WTC11 (cell line): ENCODE data around the gene PCDHA5. TPM values are rescaled to one million over a fixed set of nuclear protein-coding genes. Genes with fewer than 3 reads are reported as not detected.

Experiments used
- ATAC-seq: fragments of 200-7000 bp; cut with Tn5 transposase; 2 replicates; pipeline ENCODE4 v1.10.0; 2021; ENCODE audit warnings: mild to moderate bottlenecking, moderate library complexity
- CTCF ChIA-PET: fragments of 300-600 bp; sonication (Branson Sonifier 250); formaldehyde crosslinking; loops from one replicate; lab custom pipeline; 2021; ENCODE audit warnings: antibody characterized with exemption; lab: Charles Lee
- POLR2A ChIA-PET: fragments of 350-600 bp; sonication (Branson Sonifier 250); formaldehyde crosslinking; loops from one replicate; lab custom pipeline; 2021; ENCODE audit warnings: antibody characterized with exemption; lab: Charles Lee
- DNase-seq: peaks from one replicate; pipeline ENCODE4 v3.0.0; 2021; ENCODE audit warnings: low spot score
- H3K27ac Mint-ChIP-seq: 2 replicates; pipeline ENCODE4 v1.8.0; 2021; ENCODE audit warnings: mixed read lengths
- H3K27me3 Mint-ChIP-seq: 2 replicates; pipeline ENCODE4 v1.8.0; 2021; ENCODE audit warnings: low read depth, mild to moderate bottlenecking, moderate library complexity, mixed read lengths
- H3K36me3 Mint-ChIP-seq: 2 replicates; pipeline ENCODE4 v1.8.0; 2021; ENCODE audit warnings: mixed read lengths
- H3K4me1 Mint-ChIP-seq: 2 replicates; pipeline ENCODE4 v1.8.0; 2022; ENCODE audit warnings: mixed read lengths
- H3K4me3 Mint-ChIP-seq: 2 replicates; pipeline ENCODE4 v1.8.0; 2021; ENCODE audit warnings: mild to moderate bottlenecking, moderate library complexity, mixed read lengths
- H3K9me3 Mint-ChIP-seq: 2 replicates; pipeline ENCODE4 v1.8.0; 2021; ENCODE audit warnings: mixed read lengths
- AFF4 ChIP-seq: sonication (generic); formaldehyde crosslinking; IDR thresholded peaks from 2 replicates; pipeline ENCODE4 v1.8.1; 2023; ENCODE audit warnings: mild to moderate bottlenecking, missing genetic modification reagents, borderline replicate concordance
- ATF3 ChIP-seq: sonication (generic); formaldehyde crosslinking; conservative IDR thresholded peaks from 2 replicates; pipeline ENCODE4 v1.8.1; 2022; ENCODE audit warnings: mild to moderate bottlenecking, missing genetic modification reagents
- CREM ChIP-seq: sonication (generic); formaldehyde crosslinking; IDR thresholded peaks from 2 replicates; pipeline ENCODE4 v1.8.1; 2022; ENCODE audit warnings: mild to moderate bottlenecking, missing genetic modification reagents, moderate library complexity
- CTCF ChIP-seq: fragments of 200-600 bp; IDR thresholded peaks from 2 replicates; pipeline ENCODE4 v1.8.0; 2022; ENCODE audit warnings: antibody characterized with exemption
- E2F4 ChIP-seq: sonication (generic); formaldehyde crosslinking; IDR thresholded peaks from 2 replicates; pipeline ENCODE4 v1.8.1; 2022; ENCODE audit warnings: low read depth, mild to moderate bottlenecking, moderate library complexity, missing genetic modification reagents, borderline replicate concordance
- GTF2I ChIP-seq: fragments of 250-450 bp; sonication (Bioruptor Pico); conservative IDR thresholded peaks from 2 replicates; pipeline ENCODE4 v1.4.0; 2021; ENCODE audit warnings: mild to moderate bottlenecking
- HMGA2 ChIP-seq: fragments of 250-450 bp; sonication (Bioruptor Pico); IDR thresholded peaks from 2 replicates; pipeline ENCODE4 v1.4.0; 2021; ENCODE audit warnings: mild to moderate bottlenecking, moderate library complexity
- HMGXB4 ChIP-seq: sonication (generic); formaldehyde crosslinking; IDR thresholded peaks from 2 replicates; pipeline ENCODE4 v1.8.1; 2023; ENCODE audit warnings: mild to moderate bottlenecking, moderate library complexity, missing genetic modification reagents
- MAX ChIP-seq: sonication (generic); formaldehyde crosslinking; IDR thresholded peaks from 2 replicates; pipeline ENCODE4 v1.8.0; 2022; ENCODE audit warnings: mild to moderate bottlenecking, missing genetic modification reagents
- MYBL2 ChIP-seq: sonication (generic); formaldehyde crosslinking; IDR thresholded peaks from 2 replicates; pipeline ENCODE4 v1.8.1; 2023; ENCODE audit warnings: mild to moderate bottlenecking, moderate library complexity, missing genetic modification reagents
- PREB ChIP-seq: sonication (generic); formaldehyde crosslinking; IDR thresholded peaks from 2 replicates; pipeline ENCODE4 v1.8.1; 2022; ENCODE audit warnings: mild to moderate bottlenecking, missing genetic modification reagents, moderate library complexity, borderline replicate concordance
- TP53 ChIP-seq: sonication (generic); formaldehyde crosslinking; IDR thresholded peaks from 2 replicates; pipeline ENCODE4 v1.8.1; 2023; ENCODE audit warnings: mild to moderate bottlenecking, missing genetic modification reagents
- ZBTB43 ChIP-seq: sonication (generic); formaldehyde crosslinking; IDR thresholded peaks from 2 replicates; pipeline ENCODE4 v1.8.1; 2023; ENCODE audit warnings: mild to moderate bottlenecking, missing genetic modification reagents
- ZNF317 ChIP-seq: sonication (generic); formaldehyde crosslinking; IDR thresholded peaks from 2 replicates; pipeline ENCODE4 v1.8.1; 2023; ENCODE audit warnings: low read depth, mild to moderate bottlenecking, moderate library complexity, missing genetic modification reagents, borderline replicate concordance
- ZNF416 ChIP-seq: fragments of 250-450 bp; sonication (Bioruptor Pico); IDR thresholded peaks from 2 replicates; pipeline ENCODE4 v1.9.0; 2021; ENCODE audit warnings: mild to moderate bottlenecking, inconsistent platforms
- total RNA-seq: library from RNA; stranded (reverse); gene quantifications from 3 replicates; pipeline ENCODE4 v1.2.3, GENCODE V29; 2021

PCDHA5 gene
- total RNA-seq, 1 experiment from 2014 or later: 0.90 TPM

- peaks cover 6% of the 10 kb centered on the region for H3K36me3 Mint-ChIP-seq
- H3K4me3 Mint-ChIP-seq: peak within 1 kb of the TSS; percentile 49
- ChIA-PET CTCF (interaction anchor here (0.5 to 4.7 kb wide), 61 partner anchors 10 to 1652 kb away, joined by 3 to 61 read pairs (median 6); partner anchors contain the start of genes IK, NDUFA2, PCDHA1 and PCDHA10), POLR2A (interaction anchor here (0.6 kb wide), 1 partner anchor 424 kb away, joined by 6 read pairs; no protein-coding TSS in a partner anchor)
- ATAC-seq (peak; percentile 85), DNase-seq (peak; percentile 76)
- peaks cover 7% of the 10 kb centered on the region; the same call in 1 of the 2 replicates for H3K4me1 Mint-ChIP-seq
- no peaks in the 10 kb centered on the region; the same call in 1 of the 2 replicates for H3K27me3 Mint-ChIP-seq
- H3K27ac Mint-ChIP-seq: no peak within 1 kb of the TSS
- peaks cover 4% of the 10 kb centered on the region for H3K9me3 Mint-ChIP-seq
- TF ChIP-seq ZBTB43 (CRISPR knock-in tag) (no peak), ZNF416 (CRISPR knock-in tag) (no peak), E2F4 (no peak), AFF4 (CRISPR knock-in tag) (no peak), HMGA2 (CRISPR knock-in tag) (no peak), CTCF (peak; percentile 65), ATF3 (CRISPR knock-in tag) (no peak)
These were observed 19.9 kb downstream of the PCDHA5 start, which contains the start of gene PCDHA8 for GRCh38 chr5:140840978-140841962. TSS of gene PCDHA8 (plus strand) at chr5:140841187. CDS start at chr5:140841322, 135 bp downstream.

GRCh38 chr5:140842798-140843733 is 21.7 kb downstream of the PCDHA5 start:
- no peak overlapping the region for H3K27ac Mint-ChIP-seq
- H3K9me3 Mint-ChIP-seq: peaks cover 4% of the 10 kb centered on the region
- ChIA-PET POLR2A (interaction anchor here (0.5 kb wide), 1 partner anchor 1297 kb away, joined by 3 read pairs; no protein-coding TSS in a partner anchor), CTCF (interaction anchor here (0.6 to 4.7 kb wide), 6 partner anchors 13 to 158 kb away, joined by 3 to 61 read pairs (median 10); partner anchors contain the start of genes PCDHA10, PCDHA4 and PCDHAC1)
- H3K27me3 Mint-ChIP-seq: no peaks in the 10 kb centered on the region; the same call in 1 of the 2 replicates
- peaks cover 6% of the 10 kb centered on the region for H3K36me3 Mint-ChIP-seq
- H3K4me3 Mint-ChIP-seq: no peak overlapping the region
- DNase-seq (no peak), ATAC-seq (no peak)
- H3K4me1 Mint-ChIP-seq: peaks cover 16% of the 10 kb centered on the region
- TF ChIP-seq PREB (CRISPR knock-in tag) (no peak), TP53 (CRISPR knock-in tag) (no peak), MYBL2 (no peak), HMGXB4 (CRISPR knock-in tag) (no peak), CREM (no peak), GTF2I (CRISPR knock-in tag) (no peak), ZNF317 (no peak), MAX (CRISPR knock-in tag) (no peak)
